ENCODE data around the gene KIF3B.

Gene KIF3B

DNA sequence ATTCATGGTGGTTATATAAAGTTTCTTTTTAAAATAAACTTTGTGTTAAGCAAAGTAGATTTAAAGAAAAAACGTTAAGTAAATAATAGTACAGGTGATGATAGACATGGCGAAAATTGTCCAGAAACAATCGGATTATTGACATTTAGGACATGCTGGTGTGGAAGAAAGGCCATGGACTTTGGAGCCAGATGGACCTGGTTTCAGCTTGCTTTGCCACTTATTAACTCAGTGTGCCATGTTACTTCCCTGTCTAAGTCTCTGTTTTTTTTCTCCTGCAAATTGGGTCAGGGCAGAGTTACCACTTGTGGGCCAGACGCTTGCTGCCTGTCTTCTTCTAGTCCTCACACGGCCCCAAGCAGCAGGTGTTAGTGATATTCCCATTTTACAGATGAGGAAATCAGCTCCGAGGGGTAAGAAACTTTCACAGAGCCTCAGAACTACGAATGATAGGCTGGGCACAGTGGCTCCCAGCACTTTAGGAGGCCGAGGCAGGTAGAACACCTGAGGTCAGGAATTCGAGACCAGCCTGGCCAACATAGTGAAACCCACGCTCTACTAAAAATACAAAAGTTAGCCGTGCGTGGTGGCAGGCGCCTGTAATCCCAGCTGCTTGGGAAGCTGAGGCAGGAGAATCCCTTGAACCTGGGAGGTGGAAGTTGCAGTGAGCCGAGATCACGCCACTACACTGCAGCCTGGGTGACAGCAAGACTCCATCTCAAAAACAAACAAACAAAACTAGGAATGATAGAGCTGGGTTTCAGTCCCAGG, 12.4 kb downstream of the KIF3B start:
- no peaks in the 10 kb centered on the region for H3K27me3 ChIP-seq (ENCODE audit: insufficient read depth, low read length)
- H3K9ac ChIP-seq (ENCODE audit: low read length): no peak overlapping the region
- H3K79me2 ChIP-seq (ENCODE audit: insufficient read depth, low read length): no peaks in the 10 kb centered on the region
- no peak overlapping the region for H3K4me3 ChIP-seq (ENCODE audit: low read depth, low read length, poor library complexity, severe bottlenecking)
- H3K9me3 ChIP-seq (ENCODE audit: low read length): no peaks in the 10 kb centered on the region
- H3K9me2 ChIP-seq (ENCODE audit: low read depth, low read length): no peaks in the 10 kb centered on the region
- peaks cover 24% of the 10 kb centered on the region for H3K4me1 ChIP-seq (ENCODE audit: insufficient read depth, low read length, severe bottlenecking)
- no peak overlapping the region for H3K4me2 ChIP-seq (ENCODE audit: low read length)
- TF ChIP-seq CTCF (IDR thresholded peaks at IDR 0.05; ENCODE audit: low read length) (no peak), EZH2 (IDR thresholded peaks at IDR 0.05; ENCODE audit: borderline replicate concordance, low read length) (no peak)
- H2AFZ ChIP-seq (ENCODE audit: low read length): no peak overlapping the region
- no peaks in the 10 kb centered on the region for H3F3A ChIP-seq (ENCODE audit: insufficient read depth, low read length)
- H4K20me1 ChIP-seq (ENCODE audit: insufficient read depth, low read length): no peaks in the 10 kb centered on the region
- no peaks in the 10 kb centered on the region for H3K36me3 ChIP-seq (ENCODE audit: insufficient read depth, low read length)
- H3K27ac ChIP-seq (ENCODE audit: low read depth, low read length, poor library complexity, severe bottlenecking): no peak overlapping the region

GRCh38 chr20:32291166-32291565, 13.7 kb downstream of the KIF3B start:
- H3K4me3 ChIP-seq (ENCODE audit: low read depth, low read length, poor library complexity, severe bottlenecking): no peak overlapping the region
- H3K4me1 ChIP-seq (ENCODE audit: insufficient read depth, low read length, severe bottlenecking): peaks cover 11% of the 10 kb centered on the region
- H3K79me2 ChIP-seq (ENCODE audit: insufficient read depth, low read length): no peaks in the 10 kb centered on the region
- H3K9me2 ChIP-seq (ENCODE audit: low read depth, low read length): no peaks in the 10 kb centered on the region
- H3K4me2 ChIP-seq (ENCODE audit: low read length): no peak overlapping the region
- TF ChIP-seq CTCF (IDR thresholded peaks at IDR 0.05; ENCODE audit: low read length): no peak
- TF ChIP-seq EZH2 (IDR thresholded peaks at IDR 0.05; ENCODE audit: borderline replicate concordance, low read length): no peak
- no peak overlapping the region for H3K9ac ChIP-seq (ENCODE audit: low read length)
- H3K9me3 ChIP-seq (ENCODE audit: low read length): no peaks in the 10 kb centered on the region
- H3K36me3 ChIP-seq (ENCODE audit: insufficient read depth, low read length): no peaks in the 10 kb centered on the region
- no peak overlapping the region for H2AFZ ChIP-seq (ENCODE audit: low read length)
- H3K27ac ChIP-seq (ENCODE audit: low read depth, low read length, poor library complexity, severe bottlenecking): no peak overlapping the region
- H3K27me3 ChIP-seq (ENCODE audit: insufficient read depth, low read length): no peaks in the 10 kb centered on the region
- no peaks in the 10 kb centered on the region for H4K20me1 ChIP-seq (ENCODE audit: insufficient read depth, low read length)
- no peaks in the 10 kb centered on the region for H3F3A ChIP-seq (ENCODE audit: insufficient read depth, low read length)

DNA sequence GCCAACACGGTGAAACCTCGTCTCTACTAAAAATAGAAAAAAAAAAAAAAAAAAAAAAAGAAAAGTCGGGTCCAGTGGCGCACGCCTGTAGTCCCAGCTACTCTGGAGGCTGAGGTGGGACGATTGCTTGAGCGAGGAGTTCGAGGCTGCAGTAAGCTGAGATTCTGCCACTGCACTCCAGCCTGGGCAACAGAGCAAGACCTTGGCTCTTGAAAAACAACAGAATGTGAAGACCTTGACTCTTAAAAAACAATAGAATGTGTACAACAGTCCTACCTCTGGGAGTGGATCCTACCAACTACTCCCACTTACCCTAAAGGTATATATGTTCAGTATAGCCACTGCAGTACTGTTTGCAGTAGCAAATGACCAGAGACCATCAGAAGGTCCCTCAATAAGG, 15.1 kb downstream of the KIF3B start:
- Histone ChIP-seq H3K9me2 (ENCODE audit: low read depth, low read length) (no peaks in the 10 kb centered on the region), H3K79me2 (ENCODE audit: insufficient read depth, low read length) (no peaks in the 10 kb centered on the region)
- TF ChIP-seq CTCF (IDR thresholded peaks at IDR 0.05; ENCODE audit: low read length) (no peak), EZH2 (IDR thresholded peaks at IDR 0.05; ENCODE audit: borderline replicate concordance, low read length) (no peak)

More for the DNA sequence above, 15.1 kb downstream of the KIF3B start:
- Histone ChIP-seq H3K9me3 (ENCODE audit: low read length) (no peaks in the 10 kb centered on the region), H3K4me3 (ENCODE audit: low read depth, low read length, poor library complexity, severe bottlenecking) (no peak overlapping the region), H3K4me1 (ENCODE audit: insufficient read depth, low read length, severe bottlenecking) (peaks cover 3% of the 10 kb centered on the region), H3K36me3 (ENCODE audit: insufficient read depth, low read length) (no peaks in the 10 kb centered on the region), H3K27me3 (ENCODE audit: insufficient read depth, low read length) (no peaks in the 10 kb centered on the region), H2AFZ (ENCODE audit: low read length) (no peak overlapping the region), H3K9ac (ENCODE audit: low read length) (no peak overlapping the region), H3F3A (ENCODE audit: insufficient read depth, low read length) (no peaks in the 10 kb centered on the region), H4K20me1 (ENCODE audit: insufficient read depth, low read length) (no peaks in the 10 kb centered on the region), H3K27ac (ENCODE audit: low read depth, low read length, poor library complexity, severe bottlenecking) (no peak overlapping the region), H3K4me2 (ENCODE audit: low read length) (no peak overlapping the region)
